Suppressor macrophage treated with lipopolysaccharide for 1 hour (primary cell): Measurements from ENCODE around the gene PFKFB1.

Source experiments
- DNase-seq, 3 donors: peaks; one replicate each; pipeline ENCODE4 v3.0.0-alpha.2; 2020 to 2022

PFKFB1 gene

DNA sequence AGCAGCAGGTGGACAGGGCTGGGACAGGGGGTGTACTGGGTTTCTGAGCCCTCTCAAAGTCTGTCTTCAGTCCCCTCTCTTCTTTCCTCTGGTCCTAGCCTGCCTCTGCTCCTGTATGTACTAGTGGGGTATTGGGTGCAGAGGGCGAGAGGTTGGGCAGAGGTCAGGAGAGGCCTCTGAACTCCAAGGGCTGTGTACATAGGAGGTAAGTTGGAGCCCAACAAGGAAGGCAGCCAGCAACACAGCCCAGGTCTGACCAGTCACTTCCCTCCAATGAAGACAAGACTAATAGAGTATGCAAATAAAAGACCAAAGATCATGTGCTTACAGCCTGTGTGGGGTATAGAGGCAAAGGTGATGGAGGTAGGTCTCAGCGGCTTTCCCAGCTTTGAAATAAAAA is at the start of gene PFKFB1:
Gene PFKFB1 (minus strand): TSS at position 90 of the 400 bp plus-strand sequence. CDS start 181 bp downstream, outside the sequence.
- DNase-seq: no peak

GRCh38 chrX:55041514-55041913 is 47.5 kb upstream of the PFKFB1 start:
- no peak for DNase-seq

DNA sequence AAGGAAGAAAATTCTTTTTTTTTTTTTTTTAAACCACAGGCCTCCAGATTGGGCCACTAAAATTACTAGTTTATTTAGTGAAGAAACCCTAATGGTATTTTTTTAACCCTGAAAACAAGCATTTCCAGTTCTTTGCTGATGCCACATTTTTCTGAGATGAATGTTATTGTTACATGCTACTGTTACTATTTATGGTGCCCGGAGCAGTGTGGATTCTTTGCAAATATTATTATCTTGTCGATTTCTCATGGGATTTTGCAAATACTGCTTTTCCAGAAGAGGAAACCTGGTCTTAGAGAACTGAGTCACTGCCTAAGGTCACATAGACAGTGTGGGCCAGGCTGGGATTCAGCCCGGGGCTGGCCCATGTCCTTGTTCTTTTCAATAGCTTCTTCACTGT is 45.5 kb upstream of the PFKFB1 start:
- no peak for DNase-seq

GRCh38 chrX:55033429-55033828 is 39.4 kb upstream of the PFKFB1 start:
- DNase-seq: no peak

GRCh38 chrX:55030271-55031205 is 36.5 kb upstream of the PFKFB1 start, which contains the start of gene ALAS2:
ALAS2 (minus strand) TSS chrX:55030977; CDS start chrX:55026000, 4,977 bp downstream.
- DNase-seq: no peak

- DNase-seq: no peak
Observed at GRCh38 chrX:55029291-55029690, 35.3 kb upstream of the PFKFB1 start.

DNA sequence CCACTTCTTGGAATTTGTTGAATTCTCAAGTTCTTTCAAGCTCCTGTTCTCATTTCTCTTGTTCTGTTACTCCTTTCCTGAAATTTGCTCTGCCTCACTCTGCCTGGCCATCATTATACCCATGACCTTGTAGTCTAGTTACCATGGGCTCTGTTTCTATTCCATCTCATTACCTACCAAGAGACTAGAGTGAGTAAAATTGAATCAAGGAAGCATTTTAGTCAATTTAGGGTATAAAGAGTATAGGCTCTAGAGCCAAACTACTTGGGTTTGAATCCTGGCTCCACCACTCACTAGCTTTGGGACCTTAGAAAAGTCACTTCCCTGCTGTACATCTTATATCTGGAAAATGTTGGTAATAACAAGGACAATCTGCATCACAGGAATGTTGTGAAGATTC is 34.6 kb upstream of the PFKFB1 start:
- no peak for DNase-seq

- no peak for DNase-seq
Observed at GRCh38 chrX:55028040-55028439, 34.1 kb upstream of the PFKFB1 start.

DNA sequence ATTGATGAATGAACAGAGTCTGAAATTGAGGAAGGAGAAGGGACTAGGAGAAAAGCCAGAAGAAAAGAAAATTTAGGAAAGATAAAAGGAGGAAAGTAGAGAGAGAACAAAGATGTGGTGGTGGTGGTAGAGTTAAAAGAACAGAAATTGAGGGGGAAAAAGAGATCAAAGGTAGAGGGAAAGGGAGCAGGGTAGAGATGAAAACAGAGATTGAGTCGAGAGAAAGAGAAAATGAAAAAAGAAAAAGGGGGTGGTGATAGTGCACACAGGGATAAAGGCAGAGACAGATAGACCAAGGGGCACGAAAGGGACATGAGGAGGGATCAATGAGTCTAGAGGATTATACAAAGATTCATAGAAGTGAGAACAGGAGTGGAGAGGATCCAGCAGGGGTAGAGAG is 32.9 kb upstream of the PFKFB1 start:
- DNase-seq: no peak

GRCh38 chrX:55026143-55026542 is 32.2 kb upstream of the PFKFB1 start:
- DNase-seq: no peak

DNA sequence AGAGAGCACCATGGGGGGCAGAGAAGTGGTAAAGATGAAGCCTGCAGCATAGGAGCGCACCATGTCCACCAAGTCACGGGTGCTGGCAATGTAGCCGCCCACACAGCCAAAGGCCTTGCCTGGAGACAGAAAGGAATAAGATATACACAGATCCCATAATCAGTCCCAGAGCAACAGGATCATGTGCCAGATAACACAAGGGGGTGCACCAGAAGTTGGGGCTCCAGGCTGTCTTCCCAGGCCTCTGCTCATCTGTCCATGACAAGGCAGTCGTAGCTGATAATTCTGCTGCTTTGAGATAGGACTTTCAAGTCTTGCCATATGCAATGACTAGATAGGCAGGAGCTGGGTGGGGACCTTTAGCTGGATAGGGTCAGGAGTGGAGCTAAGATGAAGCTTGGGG is 20.9 kb upstream of the PFKFB1 start:
- DNase-seq: no peak

DNA sequence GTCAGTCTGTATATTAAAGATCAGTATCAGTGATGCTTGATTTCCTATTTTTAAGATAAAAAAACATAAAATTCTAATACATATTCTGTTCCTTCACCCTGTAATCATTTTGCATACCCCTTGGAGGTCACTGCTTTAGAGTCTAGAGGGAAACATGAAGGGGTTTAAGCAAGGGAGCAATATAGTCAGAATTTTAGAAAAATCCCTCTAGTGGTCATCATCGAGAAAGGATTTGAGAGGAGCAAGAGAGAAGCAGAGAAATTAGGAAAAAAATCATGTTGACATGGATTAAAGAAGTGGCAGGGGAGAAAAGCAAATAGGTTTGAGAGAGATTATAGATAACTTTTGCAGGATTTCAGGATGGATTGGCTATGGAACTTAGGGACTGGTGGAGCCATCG is 17.3 kb upstream of the PFKFB1 start:
- no peak for DNase-seq

DNA sequence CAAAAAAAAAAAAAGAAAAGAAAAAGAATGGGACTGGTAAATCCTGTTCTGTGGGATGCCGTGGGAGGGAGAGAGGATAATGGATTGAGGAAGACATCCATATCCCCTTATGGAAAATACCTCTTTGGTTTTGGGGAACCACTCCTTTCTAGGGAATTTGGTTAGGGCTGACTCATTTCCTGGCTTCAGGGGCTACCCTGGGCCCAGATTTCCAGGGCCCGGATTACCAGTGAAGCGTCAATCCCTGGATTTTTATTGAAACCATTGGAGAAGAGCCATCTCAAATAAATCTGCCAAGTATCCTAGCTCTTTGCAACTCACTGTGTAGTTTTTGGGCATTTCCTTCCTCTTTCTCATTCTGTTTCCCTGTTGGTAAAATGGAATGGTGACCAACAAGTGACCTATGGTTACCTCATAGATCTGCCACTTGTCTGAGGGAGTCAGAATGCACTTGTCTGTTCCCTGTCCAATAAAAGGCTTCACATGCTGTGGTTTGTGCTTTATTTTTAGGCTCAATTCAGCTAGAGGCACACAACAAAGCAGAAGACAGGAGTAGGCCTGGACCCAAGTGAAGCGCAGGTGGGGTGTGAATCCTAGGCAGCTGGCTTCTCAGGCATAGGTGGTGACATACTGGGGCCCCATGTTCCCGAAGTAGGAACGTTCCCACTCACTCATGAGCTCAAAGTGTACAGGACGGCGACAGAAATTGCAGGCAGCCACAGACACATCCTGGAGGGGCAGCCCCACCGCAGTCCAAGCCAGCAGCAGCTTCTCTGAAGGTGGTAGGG is 14.8 kb upstream of the PFKFB1 start:
- DNase-seq: peak; percentile 22 to 46 (median 45)

DNA sequence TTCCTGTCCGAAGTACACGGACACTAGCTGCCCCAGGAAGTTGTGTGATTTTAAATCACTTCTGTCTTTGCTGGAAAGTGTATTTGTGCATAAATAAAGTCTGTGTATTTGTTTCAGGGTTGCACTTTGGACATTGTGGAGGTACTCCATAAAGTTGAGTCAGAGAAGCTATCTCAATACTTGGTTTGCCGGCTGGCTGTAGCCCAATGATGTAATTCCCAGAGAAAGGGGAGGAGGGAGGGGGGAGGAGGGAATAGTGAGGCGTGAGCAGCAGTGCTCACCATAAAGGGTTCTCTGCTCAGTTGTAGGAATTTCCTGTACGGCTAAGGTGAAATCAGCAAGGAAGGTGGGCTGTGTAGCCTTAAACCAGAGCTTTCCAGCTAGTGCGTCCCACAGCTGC is 13.7 kb upstream of the PFKFB1 start:
- peak in 1 of 3 donors; percentile 3 for DNase-seq

DNA sequence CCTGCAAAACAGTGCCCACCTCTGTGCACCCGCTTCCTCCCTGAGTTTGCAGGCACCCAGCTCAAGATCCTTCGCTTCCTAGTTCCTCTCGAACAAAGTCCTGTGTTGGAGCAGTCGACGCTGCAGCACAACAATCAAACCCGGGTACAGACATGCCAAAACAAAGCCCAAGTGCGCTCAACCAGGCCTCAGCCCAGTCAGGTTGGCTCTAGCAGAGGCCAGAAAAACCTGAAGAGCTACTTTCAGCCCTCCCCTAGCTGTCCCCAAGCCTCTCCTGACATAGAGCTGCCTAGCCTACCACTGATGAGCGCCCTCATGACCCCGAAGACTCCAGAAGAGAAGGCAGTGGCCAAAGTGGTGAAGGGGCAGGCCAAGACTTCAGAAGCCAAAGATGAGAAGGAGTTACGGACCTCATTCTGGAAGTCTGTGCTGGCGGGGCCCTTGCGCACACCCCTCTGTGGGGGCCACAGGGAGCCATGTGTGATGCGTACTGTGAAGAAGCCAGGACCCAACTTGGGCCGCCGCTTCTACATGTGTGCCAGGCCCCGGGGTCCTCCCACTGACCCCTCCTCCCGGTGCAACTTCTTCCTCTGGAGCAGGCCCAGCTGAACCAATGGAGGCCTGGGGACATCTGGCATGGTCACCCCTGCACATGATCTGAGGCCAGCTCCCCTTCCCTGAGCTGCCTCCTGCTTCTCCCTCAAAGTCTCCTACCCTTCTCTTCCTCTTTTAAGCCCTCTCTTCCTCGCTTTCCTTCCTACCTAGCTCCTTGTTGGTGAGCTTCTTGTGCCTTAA is 13.0 kb upstream of the PFKFB1 start:
- DNase-seq: no peak

DNA sequence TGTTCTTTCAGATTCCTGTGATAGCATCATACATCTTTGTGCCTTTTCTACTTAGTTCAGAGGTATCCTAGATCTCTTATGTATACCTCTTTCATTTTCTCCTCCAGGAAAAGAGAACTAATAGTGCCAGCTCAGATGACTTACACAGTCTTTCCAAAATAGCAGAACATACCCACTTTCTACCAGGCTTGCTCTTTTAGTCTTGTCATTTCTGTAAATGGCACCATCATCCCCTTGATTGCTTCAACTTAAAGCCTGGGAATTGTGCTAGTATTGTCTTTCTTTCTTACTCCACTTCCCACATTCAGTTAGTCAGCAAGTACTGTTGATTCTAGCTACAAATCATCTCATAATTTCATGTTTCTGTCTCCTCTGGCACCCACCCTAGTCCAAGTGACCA is 11.3 kb upstream of the PFKFB1 start:
- peak in 2 of 3 donors; percentile 3 to 41 for DNase-seq

GRCh38 chrX:55004231-55004630 is 10.2 kb upstream of the PFKFB1 start:
- no peak for DNase-seq

GRCh38 chrX:54999717-55000598 is 6.0 kb upstream of the PFKFB1 start, which contains the start of gene APEX2:
APEX2 (plus strand) TSS chrX:55000363; CDS start chrX:55000423, 60 bp downstream.
- peak; percentile 92 to 94 (median 94) for DNase-seq

DNA sequence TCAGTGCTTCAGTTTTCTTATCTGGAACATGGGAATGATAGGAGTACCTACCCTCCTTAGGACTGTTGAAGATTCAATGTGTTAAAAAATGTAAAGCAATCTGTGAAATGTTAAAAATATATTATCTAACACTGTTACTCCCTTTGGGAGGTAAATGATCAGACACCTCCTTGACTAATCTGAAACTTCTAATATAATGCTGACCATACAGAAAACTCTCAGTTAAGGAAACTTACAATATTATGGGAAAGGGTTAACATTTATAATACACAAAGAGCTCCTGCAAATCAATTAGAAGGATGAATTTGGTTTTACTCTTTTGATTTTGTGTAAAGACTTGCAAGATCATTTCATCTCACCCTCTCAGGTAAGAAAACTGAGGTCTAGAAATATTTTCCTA is 1.6 kb upstream of the PFKFB1 start:
- DNase-seq: no peak

GRCh38 chrX:54994668-54995351 is 822 bp upstream of the PFKFB1 start:
- peak; percentile 47 to 61 (median 59) for DNase-seq
